Measurements from ENCODE around the gene CASQ2. TPM values are rescaled to one million over a fixed set of nuclear protein-coding genes. Genes with fewer than 3 reads are reported as not detected.

Gene CASQ2
- total and polyA plus RNA-seq, 12 donors, result 0.14 to 4.1 (median 0.34) TPM; not detected in 2

- Histone ChIP-seq H3K9me3 (replicated peaks in 1 of 3) (no peaks in the 10 kb centered on the region), H3K4me3 (no peak overlapping the region), H3K27me3 (peaks cover 3% of the 10 kb centered on the region), H3K4me1 (replicated peaks in 1 of 2) (no peaks in the 10 kb centered on the region), H3K27ac (no peak overlapping the region), H3K36me3 (replicated peaks in 1 of 2) (no peaks in the 10 kb centered on the region)
- intact Hi-C loops (cut with DNase I), result loop anchor here (5.0 to 10.0 kb wide), 2 partner anchors 91 to 99 kb away; no protein-coding TSS in a partner anchor
- no peak for DNase-seq
- TF ChIP-seq POLR2A (IDR thresholded peaks at IDR 0.05) (no peak), CTCF (IDR thresholded peaks at IDR 0.05) (no peak)
- WGBS, 4 donors, result 80 to 89% (median 84%) methylated on average over 9 of the region's 9 CpGs
Measured at GRCh38 chr1:115705963-115706362, 62.6 kb downstream of the CASQ2 start.

GRCh38 chr1:115705085-115705951, 63.2 kb downstream of the CASQ2 start:
- intact Hi-C loops (cut with DNase I), result loop anchor here (5.0 to 10.0 kb wide), 2 partner anchors 91 to 98 kb away; no protein-coding TSS in a partner anchor
- no peak overlapping the region for H3K4me3 ChIP-seq
- no peaks in the 10 kb centered on the region for H3K9me3 ChIP-seq (replicated peaks in 1 of 3)
- DNase-seq, result no peak
- no peak for TF ChIP-seq CTCF (IDR thresholded peaks at IDR 0.05)
- no peak for TF ChIP-seq POLR2A (IDR thresholded peaks at IDR 0.05)
- H3K4me1 ChIP-seq (replicated peaks in 1 of 2), result no peaks in the 10 kb centered on the region
- H3K27ac ChIP-seq, result no peak overlapping the region
- no peaks in the 10 kb centered on the region for H3K36me3 ChIP-seq (replicated peaks in 1 of 2)
- 77 to 82% (median 79%) methylated on average over 11 to 12 of the region's 12 CpGs for WGBS, 4 donors
- H3K27me3 ChIP-seq, result no peaks in the 10 kb centered on the region

- no peaks in the 10 kb centered on the region for H3K27me3 ChIP-seq
- H3K27ac ChIP-seq, result no peak overlapping the region
- WGBS, 4 donors, result 70 to 85% (median 78%) methylated on average over 3 of the region's 3 CpGs
- no peaks in the 10 kb centered on the region for H3K9me3 ChIP-seq (replicated peaks in 1 of 3)
- no peaks in the 10 kb centered on the region for H3K36me3 ChIP-seq (replicated peaks in 1 of 2)
- H3K4me1 ChIP-seq (replicated peaks in 1 of 2), result no peaks in the 10 kb centered on the region
- no peak overlapping the region for H3K4me3 ChIP-seq
- no peak for TF ChIP-seq POLR2A (IDR thresholded peaks at IDR 0.05)
- TF ChIP-seq CTCF (IDR thresholded peaks at IDR 0.05), result no peak
- no peak for DNase-seq
- intact Hi-C loops (cut with DNase I), result loop anchor here in 1 of 2 donors (10.0 kb wide), 1 partner anchor 88 kb away; no protein-coding TSS in a partner anchor
Measured at GRCh38 chr1:115702959-115703358, 65.6 kb downstream of the CASQ2 start.

GRCh38 chr1:115701090-115701489, 67.4 kb downstream of the CASQ2 start:
- Histone ChIP-seq H3K9me3 (replicated peaks in 1 of 3) (no peaks in the 10 kb centered on the region), H3K27ac (no peak overlapping the region), H3K36me3 (replicated peaks in 1 of 2) (no peaks in the 10 kb centered on the region), H3K4me3 (no peak overlapping the region), H3K27me3 (no peaks in the 10 kb centered on the region), H3K4me1 (replicated peaks in 1 of 2) (no peaks in the 10 kb centered on the region)
- 59 to 84% (median 66%) methylated on average over 3 of the region's 3 CpGs for WGBS, 4 donors
- TF ChIP-seq CTCF (IDR thresholded peaks at IDR 0.05) (no peak), POLR2A (IDR thresholded peaks at IDR 0.05) (no peak)
- no peak for DNase-seq
- intact Hi-C loops (cut with DNase I), result loop anchor here in 1 of 2 donors (10.0 kb wide), 1 partner anchor 86 kb away; no protein-coding TSS in a partner anchor
